SJSA1 (cell line): ENCODE results near the gene PEDS1. TPM values are rescaled to one million over a fixed set of nuclear protein-coding genes. Genes with fewer than 3 reads are reported as not detected.
A peak's percentile ranks its signal among the peaks of the same experiment; 100 is the strongest.
"Not testable (repeated sequence)": the region's sequence is repeated elsewhere in the genome, so short reads cannot be mapped to it uniquely, and the experiment has no call there.

Experiments
- DNase-seq, 2 experiments: peaks; one replicate each; pipeline ENCODE4 v3.0.0-alpha.2; 2015 to 2020; ENCODE audit warnings: low spot score in 2 of 2, low read depth in 1 of 2
- H3K27ac ChIP-seq: fragments of 250-450 bp; sonication (Bioruptor Pico); 2 replicates; pipeline ENCODE4 v1.5.1; 2020; ENCODE audit warnings: mild to moderate bottlenecking, moderate library complexity
- H3K27me3 ChIP-seq: fragments of 250-450 bp; sonication (Bioruptor Pico); replicated peaks from 2 replicates; pipeline ENCODE4 v1.5.1; 2020; ENCODE audit warnings: mild to moderate bottlenecking, moderate library complexity
- H3K36me3 ChIP-seq: fragments of 250-450 bp; sonication (Bioruptor Pico); 2 replicates; pipeline ENCODE4 v1.5.1; 2020; ENCODE audit warnings: mild to moderate bottlenecking
- H3K4me1 ChIP-seq: fragments of 250-450 bp; sonication (Bioruptor Pico); replicated peaks from 2 replicates; pipeline ENCODE4 v1.6.1; 2021; ENCODE audit warnings: mild to moderate bottlenecking
- H3K4me3 ChIP-seq: fragments of 250-450 bp; sonication (Bioruptor Pico); 2 replicates; pipeline ENCODE4 v1.5.1; 2020; ENCODE audit warnings: mild to moderate bottlenecking
- H3K9me3 ChIP-seq: fragments of 250-450 bp; sonication (Bioruptor Pico); replicated peaks from 2 replicates; pipeline ENCODE4 v1.5.1; 2020; ENCODE audit warnings: mild to moderate bottlenecking
- total RNA-seq: library from RNA; depleted of rRNA; stranded (reverse); fragments of >200 nt; shearing (Covaris generic); gene quantifications from 2 replicates; pipeline ENCODE4 v1.2.3, GENCODE V29; 2014

PEDS1 gene
- total RNA-seq, 1 experiment from 2014 or later: 43.5 TPM

GRCh38 chr20:50141018-50141675, 12.4 kb downstream of the PEDS1 start:
- H3K27me3 ChIP-seq: no peaks in the 10 kb centered on the region
- peaks cover 77% of the 10 kb centered on the region for H3K36me3 ChIP-seq
- H3K4me1 ChIP-seq: peaks cover 40% of the 10 kb centered on the region
- no peaks in the 10 kb centered on the region for H3K9me3 ChIP-seq
- DNase-seq: no peak
- H3K27ac ChIP-seq: no peak overlapping the region
- H3K4me3 ChIP-seq: no peak overlapping the region

- H3K27me3 ChIP-seq: no peaks in the 10 kb centered on the region
- peaks cover 36% of the 10 kb centered on the region for H3K4me1 ChIP-seq
- H3K27ac ChIP-seq: no peak overlapping the region
- H3K4me3 ChIP-seq: no peak overlapping the region
- H3K9me3 ChIP-seq: no peaks in the 10 kb centered on the region
- DNase-seq: no peak
- peaks cover 77% of the 10 kb centered on the region for H3K36me3 ChIP-seq
These were observed 13.1 kb downstream of the PEDS1 start for GRCh38 chr20:50140339-50140859.

DNA sequence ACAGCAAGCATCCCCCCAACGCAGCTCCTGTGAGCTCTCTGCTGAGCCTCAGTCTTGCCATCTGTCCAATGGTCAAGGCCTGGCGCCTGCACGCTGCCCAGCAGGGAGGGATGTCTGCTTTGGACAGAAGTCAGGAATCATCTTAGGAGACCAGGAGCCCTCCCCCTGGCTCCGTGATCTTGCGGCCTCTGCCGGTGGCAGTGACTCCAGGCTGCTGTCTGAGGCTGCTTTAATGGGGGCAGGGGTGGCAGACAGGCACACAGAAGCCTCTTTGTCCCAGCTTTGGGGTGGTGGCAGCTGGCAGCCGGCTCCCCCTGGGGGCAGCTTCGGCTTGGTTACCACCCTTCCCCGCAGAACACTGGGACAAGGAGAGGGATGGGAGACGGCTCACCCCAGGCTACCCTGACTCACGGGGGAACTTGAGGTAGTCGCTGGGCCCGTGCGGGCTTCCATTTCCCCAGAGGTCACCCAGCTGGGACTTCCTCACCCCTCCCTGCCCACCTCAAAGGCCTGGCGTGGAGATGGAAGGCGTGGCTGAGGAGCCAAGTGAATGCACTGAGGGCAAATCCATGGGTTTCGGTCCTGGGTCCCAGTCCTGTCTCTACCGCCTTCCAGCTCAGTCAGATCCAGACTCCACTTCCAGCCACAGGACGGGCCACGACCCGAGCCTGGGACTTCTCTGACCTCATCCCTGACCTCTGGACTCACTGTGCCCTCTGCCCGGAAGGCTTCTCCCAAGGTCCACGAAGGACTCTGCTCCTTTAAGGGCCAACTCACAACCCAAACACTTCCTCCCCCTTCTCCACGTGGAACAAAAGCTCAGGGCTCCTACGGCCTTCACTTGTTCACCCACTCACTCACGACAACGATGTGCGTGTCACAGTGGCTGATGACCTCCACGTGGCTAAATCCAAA, 14.8 kb downstream of the PEDS1 start:
- Histone ChIP-seq H3K27ac (no peak overlapping the region), H3K36me3 (peaks cover 89% of the 10 kb centered on the region), H3K9me3 (no peaks in the 10 kb centered on the region), H3K27me3 (no peaks in the 10 kb centered on the region), H3K4me1 (peaks cover 25% of the 10 kb centered on the region), H3K4me3 (no peak overlapping the region)
- DNase-seq: no peak

DNA sequence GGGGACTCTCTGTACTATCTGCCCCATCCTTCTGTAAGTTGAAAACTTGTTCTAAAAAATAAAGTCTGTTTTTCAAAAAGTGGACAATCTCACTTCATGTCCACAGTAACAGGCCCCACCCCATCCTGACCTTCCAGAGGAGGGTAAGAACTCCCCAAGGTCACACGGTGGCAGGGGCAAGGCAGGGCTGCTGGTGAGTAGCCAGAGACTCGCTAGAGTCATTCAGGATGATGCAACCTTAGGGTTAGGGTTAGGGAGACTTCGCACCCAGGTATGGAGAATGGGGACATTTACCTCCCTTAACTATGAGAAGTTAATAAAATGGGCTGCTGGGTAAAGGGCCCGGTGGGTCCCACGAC, 15.4 kb downstream of the PEDS1 start:
- Histone ChIP-seq H3K36me3 (peaks cover 89% of the 10 kb centered on the region), H3K4me3 (no peak overlapping the region), H3K9me3 (no peaks in the 10 kb centered on the region), H3K27ac (no peak overlapping the region), H3K27me3 (no peaks in the 10 kb centered on the region), H3K4me1 (peaks cover 25% of the 10 kb centered on the region)
- no peak for DNase-seq

DNA sequence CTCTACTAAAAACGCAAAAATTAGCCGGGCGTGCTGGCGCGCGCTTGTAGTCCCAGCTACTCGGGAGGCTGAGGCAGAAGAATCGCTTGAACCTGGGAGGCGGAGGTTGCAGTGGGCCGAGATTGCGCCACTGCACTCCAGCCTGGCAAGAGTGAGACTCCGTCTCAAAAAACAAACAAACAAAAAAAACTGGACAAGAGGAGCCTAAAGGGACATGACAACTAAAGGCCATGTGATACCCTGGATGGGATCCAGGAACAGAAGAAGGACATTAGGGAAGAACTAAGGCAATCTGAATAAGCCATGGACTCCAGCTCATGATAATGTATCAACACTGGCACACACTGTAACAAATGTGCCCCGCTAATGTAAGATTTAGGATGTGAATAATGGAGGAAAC, 15.8 kb downstream of the PEDS1 start:
- not testable (repeated sequence) for H3K4me3 ChIP-seq, H3K9me3 ChIP-seq, DNase-seq, H3K27me3 ChIP-seq
- Histone ChIP-seq H3K27ac (0 out of 2 replicates have a peak overlapping the region, but pooled peaks have one; percentile 19), H3K4me1 (peaks cover 25% of the 10 kb centered on the region), H3K36me3 (peaks cover 89% of the 10 kb centered on the region)

- no peaks in the 10 kb centered on the region for H3K27me3 ChIP-seq
- 0 out of 2 replicates have a peak overlapping the region, but pooled peaks have one; percentile 19 for H3K27ac ChIP-seq
- no peak overlapping the region for H3K4me3 ChIP-seq
- H3K36me3 ChIP-seq: peaks cover 88% of the 10 kb centered on the region
- H3K9me3 ChIP-seq: no peaks in the 10 kb centered on the region
- peak; percentile 66 to 69 for DNase-seq
- peaks cover 25% of the 10 kb centered on the region for H3K4me1 ChIP-seq
These were observed 16.5 kb downstream of the PEDS1 start for GRCh38 chr20:50136822-50137599.

DNA sequence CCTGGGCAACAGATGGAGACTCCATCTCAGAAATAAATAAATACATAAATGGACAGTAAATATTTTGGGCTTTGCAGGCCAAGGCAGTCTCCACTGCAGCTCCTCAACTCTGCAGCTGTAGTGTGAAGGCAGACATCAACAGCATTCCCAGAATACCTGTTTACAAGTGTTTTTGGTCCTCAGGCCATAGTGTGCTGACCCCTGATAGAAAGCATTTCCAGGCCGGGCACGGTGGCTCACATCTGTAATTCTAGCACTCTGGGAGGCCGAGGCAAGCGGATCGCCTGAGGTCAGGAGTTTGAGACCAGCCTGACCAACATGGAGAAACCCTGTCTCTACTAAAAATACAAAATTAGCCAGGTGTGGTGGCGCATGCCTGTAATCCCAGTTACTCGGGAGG, 18.4 kb downstream of the PEDS1 start:
- H3K27ac ChIP-seq, H3K27me3 ChIP-seq, H3K9me3 ChIP-seq, DNase-seq, H3K4me3 ChIP-seq: not testable (repeated sequence)
- Histone ChIP-seq H3K36me3 (peaks cover 82% of the 10 kb centered on the region), H3K4me1 (peaks cover 36% of the 10 kb centered on the region)

- no peak for DNase-seq
- Histone ChIP-seq H3K4me1 (peaks cover 33% of the 10 kb centered on the region), H3K4me3 (no peak overlapping the region), H3K27ac (no peak overlapping the region), H3K36me3 (peaks cover 87% of the 10 kb centered on the region), H3K27me3 (no peaks in the 10 kb centered on the region), H3K9me3 (no peaks in the 10 kb centered on the region)
These were observed 19.9 kb downstream of the PEDS1 start for GRCh38 chr20:50133474-50134217.

GRCh38 chr20:50133041-50133440, 20.5 kb downstream of the PEDS1 start:
- no peak for DNase-seq
- H3K36me3 ChIP-seq: peaks cover 87% of the 10 kb centered on the region
- H3K4me1 ChIP-seq: peaks cover 27% of the 10 kb centered on the region
- H3K4me3 ChIP-seq: no peak overlapping the region
- no peaks in the 10 kb centered on the region for H3K9me3 ChIP-seq
- no peaks in the 10 kb centered on the region for H3K27me3 ChIP-seq
- no peak overlapping the region for H3K27ac ChIP-seq

DNA sequence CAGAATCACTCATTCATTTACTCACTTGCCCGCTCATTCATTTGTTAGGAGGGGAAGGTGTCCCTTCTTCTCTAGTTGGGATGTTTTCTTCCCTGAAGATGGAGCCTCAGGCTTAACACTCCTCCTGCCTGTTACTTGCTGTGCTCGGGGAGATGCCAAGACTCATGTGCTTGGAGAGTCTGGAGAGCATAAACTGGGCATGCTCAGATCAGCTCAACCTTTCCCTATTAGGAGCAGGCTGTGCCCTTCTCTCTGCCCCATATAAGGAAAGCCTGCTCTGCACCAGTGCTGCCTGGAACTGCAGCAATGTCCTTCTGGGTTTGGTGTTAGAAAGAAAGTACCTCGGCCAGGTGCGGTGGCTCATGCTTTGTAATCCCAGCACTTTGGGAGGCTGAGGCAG, 22.5 kb downstream of the PEDS1 start:
- Histone ChIP-seq H3K4me3 (no peak overlapping the region), H3K9me3 (no peaks in the 10 kb centered on the region), H3K27me3 (no peaks in the 10 kb centered on the region), H3K4me1 (peaks cover 13% of the 10 kb centered on the region), H3K27ac (no peak overlapping the region), H3K36me3 (peaks cover 89% of the 10 kb centered on the region)
- no peak for DNase-seq

DNA sequence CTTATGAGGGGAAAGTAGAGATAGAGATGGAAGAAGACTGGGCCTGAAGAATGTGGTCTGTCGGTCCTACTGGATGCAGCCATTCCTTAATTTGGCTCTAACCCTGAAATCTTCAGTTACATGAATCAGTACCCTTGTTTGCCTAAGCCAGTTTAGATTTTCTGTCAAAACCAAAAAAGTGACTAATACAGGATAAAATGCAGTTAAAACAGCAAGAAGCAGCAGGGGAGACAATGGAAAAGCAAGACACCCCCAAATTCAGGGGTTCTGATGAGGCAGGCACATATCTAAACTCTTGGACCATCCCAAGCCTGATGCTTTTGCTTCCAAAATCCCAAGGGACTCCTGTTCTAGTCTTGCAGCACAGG, 23.2 kb downstream of the PEDS1 start:
- Histone ChIP-seq H3K27ac (no peak overlapping the region), H3K36me3 (peaks cover 90% of the 10 kb centered on the region)

DNA sequence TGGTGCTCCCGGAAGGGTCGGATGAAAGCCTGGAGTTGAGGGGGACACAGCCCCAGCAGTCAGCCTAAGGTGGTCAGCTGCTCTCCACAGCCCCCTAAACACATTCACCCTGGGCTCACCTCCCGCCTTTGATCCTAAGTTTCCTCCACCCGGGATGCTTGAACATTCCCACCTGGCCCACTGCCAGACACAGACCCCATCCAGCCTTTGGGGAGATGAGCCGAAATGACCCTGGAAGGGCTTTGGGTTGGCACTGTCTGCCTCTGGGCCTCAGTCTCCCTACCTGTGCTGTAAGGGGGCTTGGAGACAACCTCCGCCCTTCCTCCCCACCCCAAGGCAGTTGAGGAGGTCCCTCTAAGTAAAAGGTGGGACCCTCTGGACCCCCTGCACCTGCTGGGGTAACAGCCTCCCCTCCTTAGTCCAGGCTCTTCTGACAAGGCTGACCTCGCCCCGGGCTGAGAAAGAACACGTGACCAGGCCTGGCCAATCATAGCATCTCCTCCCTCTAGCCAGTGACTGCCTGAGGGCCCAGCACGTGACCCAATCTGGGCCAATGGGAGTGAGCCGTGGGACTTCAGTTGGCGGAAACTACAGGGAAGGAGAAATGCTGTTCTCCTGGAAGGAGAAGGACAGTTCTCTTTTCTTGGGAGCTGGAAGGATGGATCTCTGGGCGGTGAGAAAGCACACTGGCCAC, 23.7 kb downstream of the PEDS1 start:
- no peaks in the 10 kb centered on the region for H3K9me3 ChIP-seq
- H3K36me3 ChIP-seq: peaks cover 91% of the 10 kb centered on the region
- DNase-seq: no peak
- no peaks in the 10 kb centered on the region for H3K27me3 ChIP-seq
- H3K4me3 ChIP-seq: no peak overlapping the region
- H3K4me1 ChIP-seq: peaks cover 13% of the 10 kb centered on the region
- H3K27ac ChIP-seq: no peak overlapping the region

More for the DNA sequence above, 23.2 kb downstream of the PEDS1 start:
- no peak overlapping the region for H3K4me3 ChIP-seq
- H3K27me3 ChIP-seq: no peaks in the 10 kb centered on the region
- H3K9me3 ChIP-seq: no peaks in the 10 kb centered on the region
- no peak for DNase-seq
- peaks cover 13% of the 10 kb centered on the region for H3K4me1 ChIP-seq

GRCh38 chr20:50128520-50128905, 25.0 kb downstream of the PEDS1 start:
- Histone ChIP-seq H3K4me1 (peaks cover 13% of the 10 kb centered on the region), H3K27ac (no peak overlapping the region), H3K9me3 (no peaks in the 10 kb centered on the region), H3K27me3 (no peaks in the 10 kb centered on the region), H3K4me3 (no peak overlapping the region), H3K36me3 (peaks cover 89% of the 10 kb centered on the region)
- DNase-seq: no peak
